HCT116 (cell line): ENCODE measurements around the gene CDH5.

Source experiments
- CEBPB ChIP-seq: IDR thresholded peaks from 2 replicates; pipeline ENCODE4 v1.6.1; 2012; ENCODE audit warnings: low read depth
- ELF1 ChIP-seq: IDR thresholded peaks from 2 replicates; pipeline ENCODE4 v1.6.1; 2012; ENCODE audit warnings: low read depth, borderline replicate concordance
- EZH2 ChIP-seq: fragments of 200-600 bp; sonication (generic); IDR thresholded peaks from 2 replicates; pipeline ENCODE4 v1.6.1; 2017; ENCODE audit warnings: antibody characterized with exemption, mixed run types
- EZH2phosphoT487 ChIP-seq: fragments of 200-600 bp; IDR thresholded peaks from 2 replicates; pipeline ENCODE4 v1.6.1; 2018; ENCODE audit warnings: antibody characterized with exemption, borderline replicate concordance
- JUND ChIP-seq: IDR thresholded peaks from 2 replicates; pipeline ENCODE4 v1.6.1; 2012
- POLR2A ChIP-seq: IDR thresholded peaks from 2 replicates; pipeline ENCODE4 v1.7.0; 2011; ENCODE audit warnings: borderline replicate concordance; ENCODE audit not compliant: insufficient read depth, insufficient read length; ENCODE audit errors: extremely low read depth
- POLR2AphosphoS5 ChIP-seq: IDR thresholded peaks from 2 replicates; pipeline ENCODE4 v1.6.1; 2011; ENCODE audit warnings: mild to moderate bottlenecking, low read depth, low read length, moderate library complexity
- RAD21 ChIP-seq: IDR thresholded peaks from 2 replicates; pipeline ENCODE4 v1.6.1; 2012; ENCODE audit warnings: low read depth, mild to moderate bottlenecking
- SIN3A ChIP-seq: IDR thresholded peaks from 2 replicates; pipeline ENCODE4 v1.6.1; 2012; ENCODE audit warnings: low read depth
- SP1 ChIP-seq: IDR thresholded peaks from 2 replicates; pipeline ENCODE4 v1.6.1; 2012; ENCODE audit warnings: low read depth
- ZFX ChIP-seq: fragments of 450-650 bp; IDR thresholded peaks from 2 replicates; pipeline ENCODE4 v1.6.1; 2017
- ZNF274 ChIP-seq: fragments of 200-500 bp; sonication (Bioruptor generic); IDR thresholded peaks from 2 replicates; pipeline ENCODE4 v1.6.1; 2014; ENCODE audit warnings: mild to moderate bottlenecking, low read depth, low read length, inconsistent platforms
- TF ChIP-seq, protein P1 (sequence below), 3 experiments: fragments of 200-600 bp in 1 of 3; sonication (generic) in 1 of 3; IDR thresholded peaks in 2 of 3; conservative IDR thresholded peaks in 1 of 3; 2 replicates each; pipeline ENCODE4 v1.5.1; 2012 to 2017; ENCODE audit warnings: low read depth in 2 of 3, low read length in 2 of 3, antibody characterized with exemption in 1 of 3, borderline replicate concordance in 1 of 3, control low read depth in 1 of 3, mild to moderate bottlenecking in 1 of 3, mixed read lengths in 1 of 3, mixed run types in 1 of 3, moderate library complexity in 1 of 3; ENCODE audit not compliant: insufficient read depth in 1 of 3
- TF ChIP-seq, protein P2 (sequence below): IDR thresholded peaks from 2 replicates; pipeline ENCODE4 v1.6.1; 2012; ENCODE audit warnings: low read depth

DNA sequence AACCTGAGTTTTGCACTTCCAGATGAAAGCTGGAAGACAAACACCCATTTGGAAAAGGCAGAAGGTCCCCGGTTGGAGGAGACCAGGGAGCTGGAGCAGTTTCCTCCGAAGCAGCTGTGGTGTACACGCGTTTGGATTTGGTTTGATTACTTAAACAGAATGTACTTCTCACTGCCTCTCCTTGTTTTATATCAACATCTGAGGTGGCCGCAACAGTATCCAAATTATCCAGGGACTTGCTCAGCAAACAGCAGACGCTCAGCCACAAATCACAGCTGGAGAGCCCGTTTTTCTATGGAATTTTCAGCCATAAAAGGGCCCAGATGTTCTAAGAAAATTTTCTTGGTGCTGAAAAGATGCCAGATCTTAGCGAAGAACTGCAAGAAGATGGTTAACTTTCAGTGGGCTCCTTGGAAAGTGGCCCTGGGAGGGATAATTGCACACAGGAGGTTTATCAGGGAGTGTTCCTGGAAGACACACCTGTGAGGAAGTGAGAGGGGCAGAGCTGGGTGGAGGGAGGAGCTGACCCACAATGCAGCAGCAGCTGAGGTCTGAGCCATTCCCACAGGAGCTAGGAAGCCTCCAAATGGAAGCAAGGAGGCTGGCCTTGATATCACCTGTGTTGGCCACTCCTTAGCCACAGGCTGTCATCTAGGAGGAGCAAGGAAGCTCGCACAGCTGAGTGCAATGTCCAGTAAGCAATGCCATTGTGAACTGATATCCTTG lies 28.9 kb upstream of the CDH5 start:
- TF ChIP-seq EZH2 (no peak), POLR2A (no peak), POLR2AphosphoS5 (no peak), SIN3A (no peak), SP1 (no peak), CEBPB (no peak), EZH2phosphoT487 (no peak), ZNF274 (no peak), RAD21 (no peak), ZFX (no peak), ELF1 (no peak), JUND (no peak)
- TF ChIP-seq, protein P1, sequence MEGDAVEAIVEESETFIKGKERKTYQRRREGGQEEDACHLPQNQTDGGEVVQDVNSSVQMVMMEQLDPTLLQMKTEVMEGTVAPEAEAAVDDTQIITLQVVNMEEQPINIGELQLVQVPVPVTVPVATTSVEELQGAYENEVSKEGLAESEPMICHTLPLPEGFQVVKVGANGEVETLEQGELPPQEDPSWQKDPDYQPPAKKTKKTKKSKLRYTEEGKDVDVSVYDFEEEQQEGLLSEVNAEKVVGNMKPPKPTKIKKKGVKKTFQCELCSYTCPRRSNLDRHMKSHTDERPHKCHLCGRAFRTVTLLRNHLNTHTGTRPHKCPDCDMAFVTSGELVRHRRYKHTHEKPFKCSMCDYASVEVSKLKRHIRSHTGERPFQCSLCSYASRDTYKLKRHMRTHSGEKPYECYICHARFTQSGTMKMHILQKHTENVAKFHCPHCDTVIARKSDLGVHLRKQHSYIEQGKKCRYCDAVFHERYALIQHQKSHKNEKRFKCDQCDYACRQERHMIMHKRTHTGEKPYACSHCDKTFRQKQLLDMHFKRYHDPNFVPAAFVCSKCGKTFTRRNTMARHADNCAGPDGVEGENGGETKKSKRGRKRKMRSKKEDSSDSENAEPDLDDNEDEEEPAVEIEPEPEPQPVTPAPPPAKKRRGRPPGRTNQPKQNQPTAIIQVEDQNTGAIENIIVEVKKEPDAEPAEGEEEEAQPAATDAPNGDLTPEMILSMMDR (IDR thresholded peaks at IDR 0.05 in 2 of 3, conservative IDR thresholded peaks at IDR 0.05 in 1 of 3; ENCODE audit: borderline replicate concordance in 1 of 3, insufficient read depth in 1 of 3, low read depth in 2 of 3, low read length in 2 of 3), result no peak
- TF ChIP-seq, protein P2, sequence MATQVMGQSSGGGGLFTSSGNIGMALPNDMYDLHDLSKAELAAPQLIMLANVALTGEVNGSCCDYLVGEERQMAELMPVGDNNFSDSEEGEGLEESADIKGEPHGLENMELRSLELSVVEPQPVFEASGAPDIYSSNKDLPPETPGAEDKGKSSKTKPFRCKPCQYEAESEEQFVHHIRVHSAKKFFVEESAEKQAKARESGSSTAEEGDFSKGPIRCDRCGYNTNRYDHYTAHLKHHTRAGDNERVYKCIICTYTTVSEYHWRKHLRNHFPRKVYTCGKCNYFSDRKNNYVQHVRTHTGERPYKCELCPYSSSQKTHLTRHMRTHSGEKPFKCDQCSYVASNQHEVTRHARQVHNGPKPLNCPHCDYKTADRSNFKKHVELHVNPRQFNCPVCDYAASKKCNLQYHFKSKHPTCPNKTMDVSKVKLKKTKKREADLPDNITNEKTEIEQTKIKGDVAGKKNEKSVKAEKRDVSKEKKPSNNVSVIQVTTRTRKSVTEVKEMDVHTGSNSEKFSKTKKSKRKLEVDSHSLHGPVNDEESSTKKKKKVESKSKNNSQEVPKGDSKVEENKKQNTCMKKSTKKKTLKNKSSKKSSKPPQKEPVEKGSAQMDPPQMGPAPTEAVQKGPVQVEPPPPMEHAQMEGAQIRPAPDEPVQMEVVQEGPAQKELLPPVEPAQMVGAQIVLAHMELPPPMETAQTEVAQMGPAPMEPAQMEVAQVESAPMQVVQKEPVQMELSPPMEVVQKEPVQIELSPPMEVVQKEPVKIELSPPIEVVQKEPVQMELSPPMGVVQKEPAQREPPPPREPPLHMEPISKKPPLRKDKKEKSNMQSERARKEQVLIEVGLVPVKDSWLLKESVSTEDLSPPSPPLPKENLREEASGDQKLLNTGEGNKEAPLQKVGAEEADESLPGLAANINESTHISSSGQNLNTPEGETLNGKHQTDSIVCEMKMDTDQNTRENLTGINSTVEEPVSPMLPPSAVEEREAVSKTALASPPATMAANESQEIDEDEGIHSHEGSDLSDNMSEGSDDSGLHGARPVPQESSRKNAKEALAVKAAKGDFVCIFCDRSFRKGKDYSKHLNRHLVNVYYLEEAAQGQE, result no peak
